H7 (cell line): Measurements from ENCODE around the gene CLINT1. TPM values are rescaled to one million over a fixed set of nuclear protein-coding genes. Genes with fewer than 3 reads are reported as not detected.
"Not testable (repeated sequence)": the region's sequence is repeated elsewhere in the genome, so short reads cannot be mapped to it uniquely, and the experiment has no call there.

Experiments
- DNase-seq: peaks from one replicate; pipeline ENCODE4 v3.0.0; 2012
- H3K27me3 ChIP-seq: 2 replicates; pipeline ENCODE4 v1.6.0; 2011; ENCODE audit warnings: mild to moderate bottlenecking, low read length; ENCODE audit not compliant: control insufficient read depth, insufficient read depth
- H3K36me3 ChIP-seq: replicated peaks from 2 replicates; pipeline ENCODE4 v1.5.1; 2011; ENCODE audit warnings: low read length; ENCODE audit not compliant: control insufficient read depth, insufficient read depth
- H3K4me3 ChIP-seq: 2 replicates; pipeline ENCODE4 v1.5.1; 2011; ENCODE audit warnings: low read depth, mild to moderate bottlenecking, control low read depth, low read length, moderate library complexity; ENCODE audit not compliant: insufficient read depth
- total RNA-seq: library from RNA; depleted of rRNA; stranded (reverse); fragments of >200 nt; shearing (Covaris generic); gene quantifications from 2 replicates; pipeline ENCODE4 v1.2.3, GENCODE V29; 2014

CLINT1 gene
- total RNA-seq, 1 experiment from 2014 or later = 74.9 TPM

DNA sequence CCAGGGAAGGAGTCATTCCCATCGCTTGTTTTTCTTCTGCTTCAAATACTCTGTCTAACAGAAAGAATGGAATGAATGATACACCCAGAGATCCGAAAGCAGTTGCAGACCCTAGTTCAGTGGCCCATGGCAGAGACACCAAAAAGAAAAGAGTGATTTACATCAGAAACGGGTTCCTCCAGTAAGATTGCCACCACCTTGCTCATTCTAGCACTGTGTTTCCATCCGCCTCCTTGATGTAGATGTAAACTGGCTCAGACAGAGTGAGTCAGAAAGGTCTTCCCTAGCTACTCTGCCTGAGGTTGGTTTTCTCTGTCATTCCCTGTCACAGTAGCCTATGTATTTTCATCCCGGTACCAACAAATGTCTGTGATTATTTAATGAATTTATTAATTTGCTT, 15.9 kb upstream of the CLINT1 start:
- no peaks in the 10 kb centered on the region for H3K27me3 ChIP-seq
- no peak overlapping the region for H3K4me3 ChIP-seq
- no peak for DNase-seq
- no peaks in the 10 kb centered on the region for H3K36me3 ChIP-seq

DNA sequence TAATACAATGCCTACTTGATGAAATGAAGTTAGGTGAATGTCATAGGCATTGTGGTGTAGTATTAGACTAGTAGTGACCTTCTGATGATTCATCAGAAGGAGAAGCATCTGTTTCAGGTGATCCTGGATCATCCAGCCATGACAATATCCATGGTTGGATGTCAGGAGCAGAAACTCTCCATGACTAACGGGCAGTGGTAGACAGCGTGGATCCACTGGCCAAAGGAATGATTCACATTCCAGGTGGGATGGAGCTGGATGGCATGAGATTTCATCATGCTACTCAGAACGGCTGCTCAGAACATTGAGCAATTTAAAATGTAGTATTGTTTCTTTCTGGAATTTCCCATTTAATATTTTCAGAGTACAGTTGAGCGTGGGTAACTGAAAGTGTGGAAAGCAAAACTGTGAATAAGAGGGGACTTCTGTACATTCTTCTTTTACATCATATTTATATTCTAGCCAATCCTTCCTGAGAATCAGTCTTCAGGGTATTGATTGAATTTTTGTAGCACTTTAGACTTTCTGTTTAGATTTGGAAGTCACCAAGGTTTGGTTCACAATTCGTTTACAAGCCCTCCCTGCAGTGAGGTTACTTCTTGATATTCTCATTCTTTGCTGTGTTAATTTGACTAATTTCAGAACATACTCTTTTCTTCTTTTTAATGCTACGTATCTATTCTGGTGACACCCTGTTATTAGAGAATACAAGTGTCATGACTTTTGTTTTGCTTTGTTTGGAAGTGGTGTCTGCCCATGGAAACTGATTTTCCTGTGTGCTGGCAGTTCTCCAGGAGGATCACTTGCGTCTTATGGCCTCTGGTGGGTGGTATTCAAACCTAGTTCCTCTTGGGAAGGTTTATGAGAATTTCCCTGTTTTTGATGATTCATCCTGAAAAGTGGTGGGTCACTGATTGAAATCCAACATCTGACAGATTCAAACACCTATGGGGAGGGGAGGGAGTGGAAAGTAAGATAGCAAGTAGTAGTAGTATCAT, 12.2 kb upstream of the CLINT1 start:
- H3K36me3 ChIP-seq = no peaks in the 10 kb centered on the region
- H3K4me3 ChIP-seq = no peak overlapping the region
- H3K27me3 ChIP-seq = no peaks in the 10 kb centered on the region
- DNase-seq = no peak

DNA sequence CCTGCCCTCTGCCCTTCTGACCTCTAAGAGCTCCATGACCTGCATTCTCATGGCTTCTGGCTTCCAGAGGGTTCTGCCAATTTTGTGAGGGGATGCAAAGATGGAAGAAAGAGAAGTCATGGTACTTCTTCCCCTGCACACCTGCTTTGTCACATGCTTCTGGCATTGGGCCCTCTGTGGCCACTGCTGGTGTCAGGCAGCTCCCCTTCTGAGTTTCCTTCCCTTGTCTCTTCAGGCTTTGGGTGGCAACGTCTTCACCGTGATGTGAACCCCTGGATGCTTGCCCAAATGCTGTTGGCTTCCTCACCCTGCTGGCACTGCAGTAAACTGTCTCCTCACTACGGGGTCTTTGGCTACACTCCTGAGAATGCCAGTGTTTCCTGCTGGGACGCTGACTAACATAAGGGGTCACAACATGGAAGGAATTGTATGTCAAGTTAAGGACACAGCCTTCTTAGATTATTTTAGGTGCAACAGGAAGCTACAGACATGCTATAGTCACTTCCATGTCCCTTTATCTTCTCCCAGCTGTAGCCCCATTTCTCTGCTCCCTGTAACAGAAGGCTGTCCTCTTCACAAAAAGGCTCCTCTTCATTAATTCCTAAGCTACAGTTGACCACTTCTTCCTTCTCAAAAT, 8.9 kb upstream of the CLINT1 start:
- no peak for DNase-seq
- Histone ChIP-seq H3K36me3 (no peaks in the 10 kb centered on the region), H3K4me3 (no peak overlapping the region), H3K27me3 (no peaks in the 10 kb centered on the region)

DNA sequence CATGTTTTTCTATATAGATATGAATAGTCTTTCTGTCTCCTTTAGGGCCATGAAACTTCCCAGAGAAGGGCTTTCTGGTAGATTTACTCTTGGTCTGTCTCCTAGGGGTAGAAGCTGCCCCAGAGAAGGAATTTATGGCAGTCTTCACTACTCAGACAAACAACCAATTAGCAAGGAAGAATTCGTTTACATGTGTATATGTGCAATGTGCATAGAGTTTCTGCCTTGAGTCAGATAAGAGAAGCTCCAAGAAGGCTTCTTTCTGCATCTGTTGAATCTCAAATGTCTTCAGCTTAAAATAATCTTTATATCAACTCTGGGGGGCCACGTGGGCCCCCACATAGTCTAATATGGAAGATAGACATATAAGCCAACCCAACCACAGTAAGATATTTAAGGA, 7.6 kb upstream of the CLINT1 start:
- H3K27me3 ChIP-seq = no peaks in the 10 kb centered on the region
- no peaks in the 10 kb centered on the region for H3K36me3 ChIP-seq
- DNase-seq = no peak
- H3K4me3 ChIP-seq = no peak overlapping the region

DNA sequence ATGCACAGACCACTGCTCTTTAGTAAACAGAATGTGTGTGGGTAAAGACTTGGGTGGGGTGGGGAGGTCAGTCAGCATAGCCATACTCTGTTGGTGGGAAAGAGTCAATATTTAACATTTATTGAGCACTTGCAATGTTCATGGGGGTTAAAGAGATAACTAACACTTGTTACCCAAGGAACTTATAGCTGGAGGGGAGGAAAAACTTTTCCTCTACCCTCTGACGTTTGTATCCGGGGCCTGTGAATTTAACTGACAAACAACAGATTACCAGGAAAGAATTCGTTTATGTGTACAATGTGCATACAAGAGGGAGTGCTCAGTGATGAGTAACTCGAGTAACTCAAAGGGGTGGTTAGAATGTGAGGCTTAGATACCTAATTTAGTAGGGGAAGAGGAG, 6.8 kb upstream of the CLINT1 start:
- H3K36me3 ChIP-seq = no peaks in the 10 kb centered on the region
- H3K27me3 ChIP-seq = no peaks in the 10 kb centered on the region
- H3K4me3 ChIP-seq = no peak overlapping the region
- DNase-seq = no peak

DNA sequence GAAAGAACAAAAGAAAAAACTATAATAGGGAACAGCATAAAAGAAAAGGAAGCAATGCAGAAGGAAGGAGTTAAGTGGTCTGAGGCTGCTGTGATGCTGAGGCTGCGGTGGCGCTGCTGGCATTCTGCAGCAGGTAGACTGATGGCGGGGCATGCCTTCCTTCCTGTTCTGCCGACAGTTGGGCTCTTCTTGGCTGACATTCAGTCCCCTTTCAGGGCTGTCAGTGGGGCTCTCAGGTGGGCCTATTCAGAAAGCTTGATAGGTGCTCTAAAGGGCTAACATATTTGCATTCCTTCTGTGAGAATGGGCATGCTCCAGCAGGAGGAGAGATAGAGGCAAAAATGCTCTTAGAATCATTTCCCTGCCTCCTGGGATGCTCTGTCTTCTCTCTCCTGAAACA, 5.1 kb upstream of the CLINT1 start:
- Histone ChIP-seq H3K4me3 (no peak overlapping the region), H3K36me3 (no peaks in the 10 kb centered on the region)
- peak; percentile 62 for DNase-seq

DNA sequence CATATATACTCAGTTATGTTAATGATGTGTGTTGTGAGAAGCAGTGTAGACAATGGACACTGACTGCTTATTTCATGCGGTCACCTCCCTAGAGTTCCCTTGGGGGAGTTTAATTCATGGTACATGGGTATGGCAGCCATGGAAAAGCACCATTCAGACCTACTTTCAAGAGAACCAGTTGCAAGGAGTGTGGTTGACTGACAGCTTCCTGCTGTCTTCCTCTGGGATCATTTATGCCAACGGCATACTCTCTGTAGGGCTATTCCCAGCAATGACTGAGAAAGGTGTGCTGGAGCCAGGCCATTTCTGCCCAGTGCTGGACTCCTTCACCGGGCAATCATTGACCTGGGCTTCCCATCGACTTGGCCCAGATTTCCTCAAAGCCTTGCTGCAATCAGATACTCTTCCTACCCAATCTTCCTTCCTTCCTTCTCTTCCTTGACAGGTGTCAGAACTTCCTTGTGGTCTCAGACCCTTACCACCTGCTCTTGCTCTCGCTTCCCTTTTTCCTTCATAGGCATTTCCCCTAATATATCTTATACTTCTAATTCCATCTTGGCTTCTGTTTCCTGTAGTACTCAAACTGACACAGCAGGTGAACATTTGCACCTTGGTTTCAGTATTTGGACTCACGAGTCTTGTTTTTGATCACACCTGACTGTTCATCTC, 3.4 kb upstream of the CLINT1 start:
- no peak for DNase-seq
- Histone ChIP-seq H3K36me3 (no peaks in the 10 kb centered on the region), H3K27me3 (no peaks in the 10 kb centered on the region)

More for the DNA sequence above, 5.1 kb upstream of the CLINT1 start:
- H3K27me3 ChIP-seq = no peaks in the 10 kb centered on the region

DNA sequence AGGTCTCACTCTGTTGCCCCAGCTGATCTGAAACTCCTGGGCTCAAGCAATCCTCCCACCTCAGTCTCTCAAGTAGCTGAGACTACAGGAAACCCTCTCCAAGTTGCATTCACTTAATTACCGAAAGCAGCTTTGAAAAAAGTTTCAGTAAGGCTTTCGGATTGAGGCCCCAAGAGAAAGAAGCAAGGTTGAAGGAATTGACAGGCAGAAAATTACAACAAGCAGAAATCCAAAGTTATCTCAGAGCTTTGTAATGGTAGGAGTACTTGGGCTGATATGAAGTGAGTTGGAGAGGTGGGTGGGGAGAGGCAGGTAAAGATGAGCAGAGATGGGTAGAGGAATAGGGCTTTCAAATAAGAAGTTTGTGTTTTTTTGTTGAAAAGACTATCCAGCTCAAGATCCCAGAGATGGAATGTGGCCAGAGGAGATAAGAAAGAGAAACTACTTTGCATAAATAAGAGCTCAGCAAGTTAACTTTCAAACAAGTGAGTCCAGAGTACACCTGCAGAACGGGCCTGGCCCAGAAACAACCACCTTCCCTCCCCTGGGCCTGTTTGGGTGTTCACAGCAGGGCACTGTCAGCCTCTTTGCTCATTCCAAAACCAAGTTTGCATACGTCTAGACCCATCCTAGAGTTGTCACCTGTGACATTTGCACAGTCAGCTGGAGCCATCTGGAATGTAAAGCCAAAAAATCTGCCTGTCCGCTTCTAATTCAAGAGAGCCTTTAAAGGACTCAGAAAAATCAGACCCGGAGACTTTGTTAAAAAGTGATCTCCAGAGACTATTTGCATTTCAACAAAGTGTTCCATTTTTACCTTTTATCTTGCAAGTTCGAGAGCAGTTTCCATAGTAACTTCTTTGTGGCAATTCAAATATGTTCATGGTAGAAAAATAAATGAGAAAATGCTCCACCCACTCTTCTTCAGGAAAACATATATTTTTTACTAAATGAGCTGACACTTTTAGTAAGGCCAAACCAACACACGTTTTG, 2.2 kb upstream of the CLINT1 start:
- no peak for DNase-seq
- Histone ChIP-seq H3K36me3 (no peaks in the 10 kb centered on the region), H3K4me3 (no peak overlapping the region), H3K27me3 (no peaks in the 10 kb centered on the region)

More for the DNA sequence above, 3.4 kb upstream of the CLINT1 start:
- no peak overlapping the region for H3K4me3 ChIP-seq

DNA sequence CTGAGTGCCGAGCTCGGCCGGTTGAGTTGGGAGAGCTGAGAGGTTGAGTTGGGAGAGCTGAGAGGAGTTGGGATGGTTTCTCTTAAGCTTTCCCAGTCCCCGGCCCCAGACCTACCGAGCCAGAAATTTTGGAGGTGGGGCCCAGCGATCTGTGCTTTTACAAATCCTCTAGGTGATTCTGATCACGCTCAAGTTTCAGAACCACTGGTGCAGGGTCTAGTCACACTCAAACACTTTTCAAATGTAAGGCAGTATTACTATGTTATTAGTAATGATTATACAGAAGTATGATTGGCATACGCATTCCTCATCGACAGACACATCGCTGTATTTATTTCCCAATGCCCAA, 256 bp upstream of the CLINT1 start:
- Histone ChIP-seq H3K27me3 (no peaks in the 10 kb centered on the region), H3K4me3 (peak overlapping the region; percentile 91), H3K36me3 (no peaks in the 10 kb centered on the region)
- no peak for DNase-seq

DNA sequence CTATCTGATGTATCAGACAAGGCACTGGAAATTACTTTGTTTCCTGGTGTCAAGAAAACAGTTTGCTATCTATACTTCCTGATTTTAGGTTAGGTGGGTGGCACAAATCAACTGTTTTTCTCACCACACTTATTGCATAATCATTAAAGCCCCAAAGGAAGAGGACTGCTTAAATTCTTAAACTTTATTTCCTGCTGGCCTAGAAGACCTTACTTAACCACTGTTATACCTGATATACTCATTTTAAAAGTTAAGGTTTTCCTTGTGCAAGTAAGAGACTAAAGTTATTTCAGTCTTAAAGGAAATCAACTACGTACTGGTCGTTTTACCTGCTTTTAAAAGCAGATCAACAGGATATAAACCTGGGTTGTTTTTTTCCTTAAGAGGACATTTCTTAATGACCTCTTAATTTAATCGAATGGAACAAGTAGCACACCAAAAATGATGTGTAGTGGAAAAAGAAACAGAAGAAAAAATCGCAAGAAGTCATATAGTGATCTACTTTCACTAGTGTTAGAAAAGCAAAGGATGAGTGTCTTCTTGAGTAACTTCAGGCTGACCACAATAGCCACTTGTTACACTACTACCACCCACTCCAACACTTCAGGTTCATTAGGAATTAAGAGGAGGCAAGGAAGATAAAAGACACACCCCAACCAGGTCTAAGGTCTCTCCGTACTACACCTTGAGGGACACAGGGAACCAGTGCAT, 974 bp downstream of the CLINT1 start:
- Histone ChIP-seq H3K4me3 (peak overlapping the region; percentile 91), H3K27me3 (no peaks in the 10 kb centered on the region)
- DNase-seq = no peak

DNA sequence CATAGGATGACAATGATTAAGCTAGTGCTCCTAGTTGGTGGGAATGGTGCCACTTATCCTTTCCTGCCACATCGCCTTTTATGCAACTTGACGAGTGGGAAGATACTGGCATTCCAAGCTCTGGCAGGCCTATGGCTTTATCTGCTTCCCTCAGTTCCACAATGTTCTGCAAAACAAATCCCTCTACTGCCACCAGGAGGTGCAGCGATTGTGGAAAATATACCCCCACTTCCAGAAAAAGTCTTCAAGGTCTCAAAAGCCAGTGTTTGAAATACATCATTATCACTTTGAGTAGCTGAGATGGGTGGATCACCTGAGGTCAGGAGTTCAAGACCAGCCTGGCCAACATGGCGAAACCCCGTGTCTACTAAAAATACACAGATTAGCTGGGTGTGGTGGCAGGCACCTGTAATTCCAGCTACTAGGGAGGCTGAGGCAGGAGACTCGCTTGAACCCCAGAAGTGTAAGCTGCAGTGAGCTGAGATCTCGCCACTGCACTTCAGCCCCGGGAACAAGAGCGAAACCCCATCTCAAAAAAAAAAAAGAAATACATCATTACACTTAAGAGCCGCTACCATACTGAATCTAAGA, 3.4 kb downstream of the CLINT1 start:
- no peak overlapping the region for H3K4me3 ChIP-seq
- H3K36me3 ChIP-seq = no peaks in the 10 kb centered on the region
- peak; percentile 74 for DNase-seq
- no peaks in the 10 kb centered on the region for H3K27me3 ChIP-seq

More for the DNA sequence above, 974 bp downstream of the CLINT1 start:
- H3K36me3 ChIP-seq = no peaks in the 10 kb centered on the region

DNA sequence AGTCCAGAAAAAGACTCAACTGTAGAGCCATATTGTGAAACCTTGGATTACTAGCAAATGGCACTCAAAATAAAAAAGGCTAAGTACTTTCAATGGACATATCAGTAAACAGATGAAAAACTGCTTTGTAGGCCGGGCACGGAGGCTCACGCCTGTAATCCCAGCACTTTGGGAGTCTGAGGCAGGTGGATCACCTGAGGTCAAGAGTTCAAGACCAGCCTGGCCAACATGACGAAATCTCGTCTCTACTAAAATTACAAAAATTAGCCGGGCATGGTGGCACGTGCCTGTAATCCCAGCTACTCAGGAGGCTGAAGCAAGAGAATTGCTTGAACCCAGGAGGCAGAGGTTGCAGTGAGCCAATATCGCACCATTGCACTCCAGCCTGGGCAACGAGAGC, 5.6 kb downstream of the CLINT1 start:
- not testable (repeated sequence) for H3K36me3 ChIP-seq, H3K4me3 ChIP-seq, DNase-seq, H3K27me3 ChIP-seq

DNA sequence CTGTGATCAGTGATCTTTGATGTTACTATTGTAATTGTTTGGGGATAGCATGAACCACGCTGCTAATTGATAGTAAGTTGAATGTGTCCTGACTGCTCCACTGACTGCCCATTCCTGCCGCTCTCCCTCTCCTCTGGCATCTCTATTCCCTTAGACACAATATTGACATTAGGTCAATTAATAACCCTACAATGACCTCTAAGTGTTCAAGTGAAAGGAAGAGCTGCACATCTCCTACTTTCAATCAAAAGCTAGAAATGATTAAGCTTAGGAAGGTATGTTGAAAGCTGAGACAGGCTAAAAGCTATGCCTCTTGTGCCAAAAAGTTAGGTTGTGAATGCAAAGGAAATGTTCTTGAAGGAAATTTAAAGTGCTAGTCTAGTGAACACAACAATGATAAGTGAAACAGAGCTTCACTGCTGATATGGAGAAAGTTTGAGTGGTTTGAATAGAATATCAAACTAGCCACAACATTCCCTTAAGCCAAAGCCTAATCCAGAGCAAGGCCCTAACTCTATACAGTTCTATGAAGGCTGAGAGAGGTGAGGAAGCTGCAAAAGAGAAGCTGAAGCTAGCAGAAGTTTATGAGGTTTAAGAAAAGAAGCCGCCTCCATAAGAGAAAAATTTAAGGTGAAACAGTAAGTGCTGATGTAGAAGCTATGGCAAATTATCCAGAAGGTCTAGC, 12.9 kb downstream of the CLINT1 start:
- H3K4me3 ChIP-seq = no peak overlapping the region
- H3K27me3 ChIP-seq = no peaks in the 10 kb centered on the region
- DNase-seq = no peak
- peaks cover 3% of the 10 kb centered on the region for H3K36me3 ChIP-seq
